Colonic mucosa (tissue), 4 donors: ENCODE data around the gene FCMR. TPM values are rescaled to one million over a fixed set of nuclear protein-coding genes. Genes with fewer than 3 reads are reported as not detected.

Experiments
- DNase-seq: peaks from one replicate; pipeline ENCODE4 v3.0.0-alpha.2; 2020
- H3K27ac ChIP-seq: fragments of 200-600 bp; one replicate; pipeline ENCODE4 v1.8.0; 2021
- H3K27me3 ChIP-seq: fragments of 200-600 bp; one replicate; pipeline ENCODE4 v1.8.0; 2021
- H3K36me3 ChIP-seq: fragments of 200-600 bp; one replicate; pipeline ENCODE4 v1.8.0; 2021
- H3K4me1 ChIP-seq: fragments of 200-600 bp; one replicate; pipeline ENCODE4 v1.8.0; 2021; ENCODE audit warnings: mild to moderate bottlenecking
- H3K4me3 ChIP-seq: fragments of 200-600 bp; one replicate; pipeline ENCODE4 v1.8.0; 2021
- H3K9ac ChIP-seq, 2 donors: one replicate each; pipeline ENCODE4 v1.7.0; 2013; ENCODE audit warnings: control low read depth in 2 of 2, low read depth in 2 of 2, low read length in 2 of 2
- H3K9me3 ChIP-seq: fragments of 200-600 bp; one replicate; pipeline ENCODE4 v1.8.0; 2021
- intact Hi-C: fragments of 100-400 bp; cut with DNase I; formaldehyde crosslinking; loops from one replicate; pipeline ENCODE4 v1.14.1; 2022
- total RNA-seq, 2 donors: library from RNA; stranded (reverse); fragmentation: NEBNext Ultra II Directional in 1 of 2; extraction: Animal tissue kit (Norgen Biotek cat#: 25700) in 1 of 2; gene quantifications; one replicate each; pipeline ENCODE4 v1.2.1, GENCODE V29; 2021
- TF ChIP-seq, protein P1 (sequence below): fragments of 200-600 bp; IDR thresholded peaks from one replicate; pipeline ENCODE4 v1.8.0; 2022; ENCODE audit warnings: antibody characterized with exemption, mild to moderate bottlenecking
- donor health status: healthy.
- donor health status: DM: no; HTN: no; CAD: no.
- donor health status: DM: no; HTN: no; CAD: no.

The FCMR gene
- total RNA-seq, 2 donors from 2014 or later: 2.3 to 2.7 TPM

DNA sequence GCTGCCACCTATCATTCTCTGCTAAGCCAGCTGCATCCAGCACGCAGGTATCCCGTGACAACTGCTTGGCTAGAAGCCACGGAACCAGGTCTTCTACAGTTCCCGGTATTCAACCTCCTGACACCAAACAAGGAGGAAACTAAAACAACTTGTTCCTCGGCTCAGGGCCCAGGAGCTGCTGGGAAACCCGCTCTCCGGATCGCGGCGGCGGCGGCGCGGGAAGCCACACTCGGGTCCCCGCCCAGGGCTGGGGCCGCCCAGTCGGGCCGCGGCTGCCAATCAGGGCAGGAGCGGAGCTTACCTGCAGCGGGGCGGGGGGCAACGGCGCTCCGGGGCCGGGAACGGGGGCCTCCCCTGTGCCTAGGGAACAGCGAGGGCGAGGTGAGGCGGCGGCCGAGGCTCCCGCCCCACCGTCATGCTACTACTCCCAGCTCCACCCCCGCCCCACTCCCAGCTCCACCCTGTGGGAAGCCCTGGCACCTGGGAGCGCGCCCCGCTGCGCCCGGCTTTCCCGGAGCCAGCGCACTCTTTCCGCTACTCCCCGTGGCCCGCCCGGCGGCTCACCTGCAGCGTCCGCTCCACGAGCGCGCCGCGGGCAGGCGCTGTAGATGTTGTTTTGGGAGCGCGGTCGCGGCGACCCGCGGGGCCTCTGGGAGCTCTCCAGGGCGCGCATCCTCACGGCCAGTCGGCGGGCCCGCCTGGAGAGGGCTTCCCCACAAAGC is 12.4 kb downstream of the FCMR start:
- Histone ChIP-seq H3K4me3 (peak overlapping the region; percentile 41), H3K27ac (peak overlapping the region; percentile 29), H3K36me3 (no peaks in the 10 kb centered on the region), H3K27me3 (no peaks in the 10 kb centered on the region), H3K9ac (peak overlapping the region in 1 of 2 donors; percentile 52), H3K9me3 (no peaks in the 10 kb centered on the region), H3K4me1 (peaks cover 11% of the 10 kb centered on the region)
- intact Hi-C loops: loop anchor here (5.0 kb wide), 1 partner anchor 47 kb away; no protein-coding TSS in a partner anchor
- TF ChIP-seq, protein P1, sequence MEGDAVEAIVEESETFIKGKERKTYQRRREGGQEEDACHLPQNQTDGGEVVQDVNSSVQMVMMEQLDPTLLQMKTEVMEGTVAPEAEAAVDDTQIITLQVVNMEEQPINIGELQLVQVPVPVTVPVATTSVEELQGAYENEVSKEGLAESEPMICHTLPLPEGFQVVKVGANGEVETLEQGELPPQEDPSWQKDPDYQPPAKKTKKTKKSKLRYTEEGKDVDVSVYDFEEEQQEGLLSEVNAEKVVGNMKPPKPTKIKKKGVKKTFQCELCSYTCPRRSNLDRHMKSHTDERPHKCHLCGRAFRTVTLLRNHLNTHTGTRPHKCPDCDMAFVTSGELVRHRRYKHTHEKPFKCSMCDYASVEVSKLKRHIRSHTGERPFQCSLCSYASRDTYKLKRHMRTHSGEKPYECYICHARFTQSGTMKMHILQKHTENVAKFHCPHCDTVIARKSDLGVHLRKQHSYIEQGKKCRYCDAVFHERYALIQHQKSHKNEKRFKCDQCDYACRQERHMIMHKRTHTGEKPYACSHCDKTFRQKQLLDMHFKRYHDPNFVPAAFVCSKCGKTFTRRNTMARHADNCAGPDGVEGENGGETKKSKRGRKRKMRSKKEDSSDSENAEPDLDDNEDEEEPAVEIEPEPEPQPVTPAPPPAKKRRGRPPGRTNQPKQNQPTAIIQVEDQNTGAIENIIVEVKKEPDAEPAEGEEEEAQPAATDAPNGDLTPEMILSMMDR: no peak
- peak; percentile 84 for DNase-seq

DNA sequence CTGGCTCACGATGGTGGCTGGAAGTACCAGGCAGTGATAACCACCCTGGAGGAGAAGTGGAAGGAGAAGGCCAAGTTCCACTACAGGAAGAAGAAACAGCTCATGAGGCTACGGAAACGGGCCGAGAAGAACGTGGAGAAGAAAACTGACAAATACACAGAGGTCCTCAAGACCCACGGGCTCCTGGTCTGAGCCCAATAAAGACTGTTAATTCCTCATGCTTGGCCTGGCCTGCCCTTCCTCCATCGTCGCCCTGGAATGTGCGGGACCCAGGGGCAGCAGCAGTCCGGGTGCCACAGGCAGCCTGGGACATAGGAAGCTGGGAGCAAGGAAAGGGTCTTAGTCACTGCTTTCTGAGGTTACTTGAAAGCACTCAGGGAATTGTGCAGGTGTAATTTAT is 13.7 kb downstream of the FCMR start:
- Histone ChIP-seq H3K9me3 (no peaks in the 10 kb centered on the region), H3K36me3 (no peaks in the 10 kb centered on the region), H3K9ac (no peak overlapping the region), H3K27ac (no peak overlapping the region), H3K27me3 (no peaks in the 10 kb centered on the region), H3K4me3 (no peak overlapping the region), H3K4me1 (peaks cover 11% of the 10 kb centered on the region)
- intact Hi-C loops: loop anchor here (5.0 kb wide), 1 partner anchor 46 kb away; no protein-coding TSS in a partner anchor
- no peak for DNase-seq
- TF ChIP-seq, protein P1: no peak

DNA sequence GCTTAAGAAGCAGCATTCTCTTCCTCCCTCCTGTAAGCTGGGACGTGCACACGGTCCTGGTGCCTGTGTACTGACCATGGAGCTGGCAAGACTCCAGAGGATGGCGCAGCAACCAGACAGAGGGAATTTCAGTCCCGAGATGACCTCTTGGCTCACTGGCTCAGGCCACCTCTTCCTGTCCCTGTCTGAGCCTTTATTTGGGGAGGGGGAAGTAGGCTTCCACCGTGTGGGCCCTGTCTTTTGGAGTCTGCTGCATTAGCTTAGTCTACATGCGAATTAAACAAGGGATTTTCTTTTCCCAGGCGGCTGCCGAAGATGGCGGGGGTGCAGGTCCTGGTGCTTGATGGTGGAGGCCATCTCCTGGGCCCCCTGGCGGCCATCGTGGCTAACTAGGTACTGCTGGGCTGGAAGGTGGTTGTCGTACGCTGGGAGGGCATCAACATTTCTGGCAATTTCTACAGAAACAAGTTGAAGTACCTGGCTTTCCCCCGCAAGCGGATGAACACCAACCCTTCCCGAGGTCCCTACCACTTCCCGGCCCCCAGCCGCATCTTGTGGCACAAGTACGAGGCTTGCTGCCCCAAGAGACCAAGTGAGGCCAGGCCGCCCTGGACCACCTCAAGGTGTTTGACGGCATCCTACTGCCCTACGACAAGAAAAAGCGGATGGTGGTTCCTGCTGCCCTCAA is 14.3 kb downstream of the FCMR start:
- Histone ChIP-seq H3K36me3 (no peaks in the 10 kb centered on the region), H3K4me1 (peaks cover 11% of the 10 kb centered on the region), H3K27me3 (no peaks in the 10 kb centered on the region), H3K4me3 (no peak overlapping the region), H3K27ac (no peak overlapping the region), H3K9me3 (no peaks in the 10 kb centered on the region), H3K9ac (no peak overlapping the region)
- TF ChIP-seq, protein P1: no peak
- no peak for DNase-seq
- intact Hi-C loops: loop anchor here (5.0 kb wide), 1 partner anchor 45 kb away; no protein-coding TSS in a partner anchor

DNA sequence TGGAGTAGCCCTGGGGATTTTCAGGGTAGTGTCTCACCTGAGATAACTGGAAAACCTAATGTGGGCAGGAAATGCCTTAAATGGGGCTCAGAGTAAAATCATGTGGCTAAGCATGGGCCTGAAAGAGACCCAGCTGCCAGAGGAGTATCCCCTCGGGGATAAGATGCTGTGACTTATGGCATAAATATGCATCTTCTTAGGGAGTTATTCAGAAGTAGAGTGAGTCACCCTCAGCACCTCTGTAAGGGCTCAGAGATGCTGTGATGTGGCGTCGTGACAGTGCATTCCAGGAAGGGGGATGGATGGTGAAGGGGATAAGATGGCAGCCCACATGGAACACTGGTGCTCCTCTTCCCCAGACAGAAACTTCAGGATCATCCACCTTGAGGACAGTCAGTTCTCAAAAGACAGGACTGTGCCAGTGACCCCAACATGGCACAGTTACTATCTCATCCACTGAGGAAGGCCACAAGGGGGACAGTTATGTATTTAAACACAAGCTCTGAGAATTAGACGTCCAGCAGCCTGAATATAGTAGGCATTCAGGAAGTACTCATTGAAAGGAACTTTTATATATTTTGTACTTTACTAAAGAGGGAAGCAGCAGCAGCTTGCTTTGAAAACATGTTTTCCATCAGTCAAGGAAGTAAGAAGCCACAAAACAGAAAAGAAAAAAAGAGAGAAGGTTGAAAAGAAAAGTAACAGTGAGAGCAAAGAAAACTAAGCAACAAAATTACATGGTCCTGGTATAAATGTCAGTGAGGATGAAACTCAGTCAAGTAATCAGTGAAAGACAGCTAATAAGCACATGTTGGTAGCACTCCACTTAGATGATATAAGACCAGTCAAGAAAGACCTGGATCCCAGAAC is 16.2 kb downstream of the FCMR start:
- Histone ChIP-seq H3K27ac (no peak overlapping the region), H3K36me3 (no peaks in the 10 kb centered on the region), H3K4me3 (no peak overlapping the region), H3K9me3 (no peaks in the 10 kb centered on the region), H3K27me3 (no peaks in the 10 kb centered on the region), H3K9ac (no peak overlapping the region), H3K4me1 (peaks cover 11% of the 10 kb centered on the region)
- intact Hi-C loops: loop anchor here (5.0 kb wide), 1 partner anchor 43 kb away; no protein-coding TSS in a partner anchor
- DNase-seq: no peak
- TF ChIP-seq, protein P1: no peak
